ENCODE results near the gene FCER1A.

DNA sequence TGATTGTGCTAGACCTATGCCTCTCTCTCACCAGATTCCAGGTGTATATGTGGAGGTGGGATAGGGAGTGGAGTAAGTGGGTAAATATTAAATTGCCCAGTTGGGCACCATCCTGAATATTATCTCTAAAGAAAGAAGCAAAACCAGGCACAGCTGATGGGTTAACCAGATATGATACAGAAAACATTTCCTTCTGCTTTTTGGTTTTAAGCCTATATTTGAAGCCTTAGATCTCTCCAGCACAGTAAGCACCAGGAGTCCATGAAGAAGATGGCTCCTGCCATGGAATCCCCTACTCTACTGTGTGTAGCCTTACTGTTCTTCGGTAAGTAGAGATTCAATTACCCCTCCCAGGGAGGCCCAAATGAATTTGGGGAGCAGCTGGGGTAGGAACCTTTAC is at the start of gene FCER1A:
- TF ChIP-seq ZNF274 (IDR thresholded peaks at IDR 0.05; ENCODE audit: low read depth, low read length): no peak
- TF ChIP-seq YY1 (IDR thresholded peaks at IDR 0.05; ENCODE audit: insufficient read depth, insufficient read length): no peak
- no peak for TF ChIP-seq SUZ12 (IDR thresholded peaks at IDR 0.05; ENCODE audit: extremely low read depth, insufficient read depth, insufficient read length)
